HG03097 (cell line): ENCODE results near the gene SERPINB6.
"Not testable (repeated sequence)": the region's sequence is repeated elsewhere in the genome, so short reads cannot be mapped to it uniquely, and the experiment has no call there.

Source experiments
- ATAC-seq: cut with Tn5 transposase; IDR thresholded peaks from one replicate; pipeline ENCODE4 v1.9.1; 2021; ENCODE audit not compliant: unreplicated experiment, low FRiP score

SERPINB6 gene

GRCh38 chr6:2971420-2972218 is at the start of gene SERPINB6:
Gene SERPINB6 (minus strand): TSS chr6:2971567. CDS start chr6:2959332, 12,235 bp downstream.
- ATAC-seq: no peak

- ATAC-seq: no peak
These were observed 48.5 kb upstream of the SERPINB6 start for GRCh38 chr6:3019749-3020320.

- no peak for ATAC-seq
These were observed 47.7 kb upstream of the SERPINB6 start for GRCh38 chr6:3019065-3019464.

GRCh38 chr6:3017304-3017703 is 45.9 kb upstream of the SERPINB6 start:
- no peak for ATAC-seq

- ATAC-seq: no peak
These were observed 45.3 kb upstream of the SERPINB6 start for GRCh38 chr6:3016473-3017280.

- no peak for ATAC-seq
These were observed 43.8 kb upstream of the SERPINB6 start for GRCh38 chr6:3015144-3015543.

GRCh38 chr6:3014675-3015066 is 43.3 kb upstream of the SERPINB6 start:
- no peak for ATAC-seq

GRCh38 chr6:3013901-3014674 is 42.7 kb upstream of the SERPINB6 start:
- ATAC-seq: no peak

GRCh38 chr6:3013486-3013885 is 42.1 kb upstream of the SERPINB6 start:
- ATAC-seq: no peak

GRCh38 chr6:3011592-3011991 is 40.2 kb upstream of the SERPINB6 start:
- ATAC-seq: no peak

GRCh38 chr6:3011158-3011557 is 39.8 kb upstream of the SERPINB6 start:
- no peak for ATAC-seq

GRCh38 chr6:3009930-3010329 is 38.6 kb upstream of the SERPINB6 start:
- ATAC-seq: no peak

- not testable (repeated sequence) for ATAC-seq
These were observed 37.4 kb upstream of the SERPINB6 start for GRCh38 chr6:3008712-3009265.

- no peak for ATAC-seq
These were observed 36.2 kb upstream of the SERPINB6 start for GRCh38 chr6:3007571-3007970.

- no peak for ATAC-seq
These were observed 35.1 kb upstream of the SERPINB6 start for GRCh38 chr6:3006476-3006875.

GRCh38 chr6:3005874-3006273 is 34.5 kb upstream of the SERPINB6 start:
- ATAC-seq: no peak

- no peak for ATAC-seq
These were observed 33.7 kb upstream of the SERPINB6 start for GRCh38 chr6:3005077-3005476.

- not testable (repeated sequence) for ATAC-seq
These were observed 31.9 kb upstream of the SERPINB6 start for GRCh38 chr6:3003226-3003625.

- ATAC-seq: no peak
These were observed 30.5 kb upstream of the SERPINB6 start for GRCh38 chr6:3001773-3002293.

GRCh38 chr6:3001146-3001772 is 29.9 kb upstream of the SERPINB6 start:
- no peak for ATAC-seq
